Activated effector memory CD4-positive, alpha-beta T cell treated with anti-CD3 and anti-CD28 coated beads, Interleukin-2, amount 50 U/mL, for 16 hours (primary cell): Measurements from ENCODE around the gene NUTM2D.
A peak's percentile ranks its signal among the peaks of the same experiment; 100 is the strongest.
"Not testable (repeated sequence)": the region's sequence is repeated elsewhere in the genome, so short reads cannot be mapped to it uniquely, and the experiment has no call there.

Experiments used
- DNase-seq: peaks from one replicate; pipeline ENCODE4 v3.0.0-alpha.2; 2020

The NUTM2D gene

GRCh38 chr10:87357444-87357843 lies at the start of gene NUTM2D:
Gene NUTM2D, plus strand, starts transcription at chr10:87357744. Its CDS starts 522 bp downstream, at chr10:87358266.
- not testable (repeated sequence) for DNase-seq

GRCh38 chr10:87308702-87309101 lies 48.8 kb upstream of the NUTM2D start:
- DNase-seq: not testable (repeated sequence)

- not testable (repeated sequence) for DNase-seq
Observed at GRCh38 chr10:87309657-87310056, 47.9 kb upstream of the NUTM2D start.

GRCh38 chr10:87311521-87311920 lies 46.0 kb upstream of the NUTM2D start:
- DNase-seq: not testable (repeated sequence)

GRCh38 chr10:87313649-87314359 lies 43.7 kb upstream of the NUTM2D start:
- not testable (repeated sequence) for DNase-seq

GRCh38 chr10:87314360-87314973 lies 43.1 kb upstream of the NUTM2D start:
- DNase-seq: not testable (repeated sequence)

GRCh38 chr10:87321505-87321904 lies 36.0 kb upstream of the NUTM2D start:
- not testable (repeated sequence) for DNase-seq

GRCh38 chr10:87324559-87324958 lies 33.0 kb upstream of the NUTM2D start:
- DNase-seq: not testable (repeated sequence)

- DNase-seq: not testable (repeated sequence)
Observed at GRCh38 chr10:87327958-87328357, 29.6 kb upstream of the NUTM2D start.

GRCh38 chr10:87329131-87329530 lies 28.4 kb upstream of the NUTM2D start:
- DNase-seq: not testable (repeated sequence)

GRCh38 chr10:87332687-87333086 lies 24.9 kb upstream of the NUTM2D start:
- not testable (repeated sequence) for DNase-seq

GRCh38 chr10:87340411-87340810 lies 17.1 kb upstream of the NUTM2D start:
- not testable (repeated sequence) for DNase-seq

GRCh38 chr10:87341546-87342142 lies 15.9 kb upstream of the NUTM2D start:
- DNase-seq: peak; percentile 65

GRCh38 chr10:87342249-87342710 lies 15.3 kb upstream of the NUTM2D start:
- peak; percentile 93 for DNase-seq

- peak; percentile 94 for DNase-seq
Observed at GRCh38 chr10:87342711-87343258, 14.8 kb upstream of the NUTM2D start.

- not testable (repeated sequence) for DNase-seq
Observed at GRCh38 chr10:87345743-87346142, 11.8 kb upstream of the NUTM2D start.

GRCh38 chr10:87350161-87350560 lies 7.4 kb upstream of the NUTM2D start:
- not testable (repeated sequence) for DNase-seq

GRCh38 chr10:87352825-87353224 lies 4.7 kb upstream of the NUTM2D start:
- DNase-seq: not testable (repeated sequence)

- DNase-seq: not testable (repeated sequence)
Observed at GRCh38 chr10:87355110-87355509, 2.4 kb upstream of the NUTM2D start.

- DNase-seq: not testable (repeated sequence)
Observed at GRCh38 chr10:87358159-87358558, 615 bp downstream of the NUTM2D start.

GRCh38 chr10:87369514-87370112 lies 12.1 kb downstream of the NUTM2D start:
- not testable (repeated sequence) for DNase-seq

GRCh38 chr10:87374091-87374490 lies 16.5 kb downstream of the NUTM2D start:
- not testable (repeated sequence) for DNase-seq

GRCh38 chr10:87379115-87379514 lies 21.6 kb downstream of the NUTM2D start:
- not testable (repeated sequence) for DNase-seq
